ENCODE measurements around the gene TCF7. TPM values are rescaled to one million over a fixed set of nuclear protein-coding genes. Genes with fewer than 3 reads are reported as not detected.

Gene TCF7
- total RNA-seq, 5 donors from 2014 or later (not counting 1 experiment from before 2014, with no cell fraction given) = 503 to 749 (median 693) TPM

DNA sequence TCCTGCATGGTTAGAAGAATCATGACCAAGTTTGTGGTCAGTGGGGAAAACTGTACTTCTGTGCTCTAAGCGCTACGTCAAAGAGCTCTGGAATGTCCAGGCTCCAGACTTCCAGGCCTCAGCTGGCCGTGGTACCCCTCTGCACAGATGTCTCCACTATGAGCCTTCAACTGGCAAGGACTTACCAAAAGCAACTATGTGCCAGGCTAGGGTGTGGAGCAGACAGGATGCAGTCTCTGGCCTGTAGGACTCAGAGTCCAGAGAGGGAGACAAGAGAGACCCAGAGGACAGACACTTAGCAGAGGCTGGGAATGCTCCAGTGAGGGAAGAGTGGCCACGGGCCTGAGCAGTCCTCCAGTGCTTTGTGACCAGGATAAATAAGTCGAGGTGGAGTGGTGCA lies 31.0 kb upstream of the TCF7 start:
- peak overlapping the region in 1 of 3 donors; percentile 12 for H3K4me3 Mint-ChIP-seq
- POLR2A ChIA-PET = interaction anchor here in 1 of 2 donors (1.2 kb wide), 1 partner anchor 46 kb away, joined by 5 read pairs; no protein-coding TSS in a partner anchor

DNA sequence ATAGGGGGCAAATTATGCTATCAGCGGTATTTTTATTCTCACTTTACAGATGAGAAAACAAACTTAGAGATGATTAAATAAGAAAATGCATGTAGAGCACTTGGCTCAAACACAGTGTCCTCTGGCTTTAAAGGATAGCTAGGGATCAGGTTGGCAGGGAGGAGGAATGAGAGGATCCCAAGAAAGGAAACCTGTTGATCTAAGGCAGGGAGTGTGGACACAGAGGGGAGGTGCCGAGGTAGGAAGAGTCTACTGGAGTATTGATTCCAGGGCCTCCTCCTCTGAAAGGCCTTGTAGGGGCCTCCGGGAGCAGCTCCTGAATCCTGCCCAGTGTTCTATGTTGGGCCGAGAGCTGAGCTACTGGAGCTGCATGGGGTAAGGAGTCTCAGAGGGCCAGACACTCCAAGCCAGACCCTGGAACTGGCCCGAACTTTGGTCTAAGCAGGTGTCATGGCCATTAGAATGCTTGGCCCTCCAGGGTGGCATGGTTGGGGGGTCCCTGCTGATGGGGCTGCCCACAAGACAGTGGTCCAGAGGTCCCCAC lies 30.4 kb upstream of the TCF7 start:
- Mint-ChIP-seq H3K4me1 (peaks cover 78 to 87% (median 87%) of the 10 kb centered on the region in 3 donors), H3K4me3 (peak overlapping the region in 1 of 3 donors; percentile 12), H3K36me3 (no peaks in the 10 kb centered on the region), H3K27me3 (no peaks in the 10 kb centered on the region), H3K9me3 (no peaks in the 10 kb centered on the region), H3K27ac (peak overlapping the region; percentile 69 to 70)
- Histone ChIP-seq H3K4me3 (ENCODE audit: control insufficient read depth in 1 of 2, extremely low read depth in 1 of 2, low read length in 1 of 2) (no peak overlapping the region), H3K4me1 (ENCODE audit: control insufficient read depth in 1 of 2, extremely low read depth in 1 of 2, insufficient read depth in 2 of 2, low read length in 2 of 2) (peaks cover 49 to 79% of the 10 kb centered on the region in 2 experiments), H3K27me3 (replicated peaks in 1 of 2; ENCODE audit: control insufficient read depth in 2 of 2, extremely low read depth in 1 of 2, insufficient read depth in 2 of 2, low read length in 1 of 2) (no peaks in the 10 kb centered on the region), H3K27ac (ENCODE audit: low read length) (no peak overlapping the region), H3K9me3 (no peaks in the 10 kb centered on the region), H3K36me3 (ENCODE audit: control insufficient read depth in 2 of 2, extremely low read depth in 1 of 2, insufficient read depth in 1 of 2, low read length in 1 of 2) (no peaks in the 10 kb centered on the region)
- ATAC-seq (replicated peaks in 1 of 4) (no peak), DNase-seq (no peak)
- WGBS (ENCODE audit: insufficient coverage) = 95% methylated on average over 4 of the region's 5 CpGs
- CTCF ChIA-PET = no interaction called here
- POLR2A ChIA-PET = interaction anchor here (0.5 to 1.2 kb wide), 4 partner anchors 10 to 849 kb away, joined by 3 to 5 read pairs (median 3); no protein-coding TSS in a partner anchor

More for the DNA sequence above, 31.0 kb upstream of the TCF7 start:
- H3K36me3 ChIP-seq (ENCODE audit: control insufficient read depth in 2 of 2, extremely low read depth in 1 of 2, insufficient read depth in 1 of 2, low read length in 1 of 2) = no peaks in the 10 kb centered on the region
- no peaks in the 10 kb centered on the region for H3K27me3 Mint-ChIP-seq
- DNase-seq (no peak), ATAC-seq (replicated peaks in 1 of 4) (no peak)
- H3K27ac ChIP-seq (ENCODE audit: low read length) = no peak overlapping the region
- no peaks in the 10 kb centered on the region for H3K36me3 Mint-ChIP-seq
- WGBS (ENCODE audit: insufficient coverage) = 67% methylated on average over 4 of the region's 5 CpGs
- H3K4me1 ChIP-seq (ENCODE audit: control insufficient read depth in 1 of 2, extremely low read depth in 1 of 2, insufficient read depth in 2 of 2, low read length in 2 of 2) = peaks cover 46 to 79% of the 10 kb centered on the region in 2 experiments
- CTCF ChIA-PET = interaction anchor here in 1 of 2 donors (2.1 kb wide), 1 partner anchor 17 kb away, joined by 12 read pairs; no protein-coding TSS in a partner anchor
- peak overlapping the region; percentile 69 to 70 for H3K27ac Mint-ChIP-seq
- H3K9me3 ChIP-seq = no peaks in the 10 kb centered on the region
- H3K27me3 ChIP-seq (replicated peaks in 1 of 2; ENCODE audit: control insufficient read depth in 2 of 2, extremely low read depth in 1 of 2, insufficient read depth in 2 of 2, low read length in 1 of 2) = no peaks in the 10 kb centered on the region
- peaks cover 78 to 87% (median 85%) of the 10 kb centered on the region in 3 donors for H3K4me1 Mint-ChIP-seq
- H3K9me3 Mint-ChIP-seq = no peaks in the 10 kb centered on the region
- no peak overlapping the region for H3K4me3 ChIP-seq (ENCODE audit: control insufficient read depth in 1 of 2, extremely low read depth in 1 of 2, low read length in 1 of 2)

DNA sequence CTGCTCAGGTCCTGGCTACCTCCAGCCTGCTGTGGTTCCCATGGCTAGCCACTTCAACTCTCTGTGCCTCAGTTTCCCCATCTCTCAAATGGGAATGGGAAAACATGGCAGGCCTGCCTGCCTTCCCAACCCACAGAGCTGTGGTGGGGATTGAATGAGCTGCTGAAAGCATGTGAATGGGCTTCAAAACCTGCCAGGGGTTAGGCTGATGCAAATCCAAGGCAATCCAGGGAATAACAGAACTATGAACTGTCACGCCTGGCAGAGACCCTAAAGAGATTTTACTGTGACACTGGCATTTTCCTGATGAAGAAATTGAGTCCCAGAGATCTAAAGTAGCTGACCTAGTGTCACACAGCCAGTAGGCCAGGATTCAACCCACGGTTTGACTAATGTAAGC lies 29.9 kb upstream of the TCF7 start:
- no peaks in the 10 kb centered on the region for H3K9me3 Mint-ChIP-seq
- DNase-seq (no peak), ATAC-seq (replicated peaks in 1 of 4) (no peak)
- POLR2A ChIA-PET = interaction anchor here (0.5 to 1.2 kb wide), 6 partner anchors 10 to 849 kb away, joined by 3 to 5 read pairs (median 3); no protein-coding TSS in a partner anchor
- no peaks in the 10 kb centered on the region for H3K9me3 ChIP-seq
- CTCF ChIA-PET = no interaction called here
- peaks cover 78 to 87% (median 86%) of the 10 kb centered on the region in 3 donors for H3K4me1 Mint-ChIP-seq
- peaks cover 49 to 79% of the 10 kb centered on the region in 2 experiments for H3K4me1 ChIP-seq (ENCODE audit: control insufficient read depth in 1 of 2, extremely low read depth in 1 of 2, insufficient read depth in 2 of 2, low read length in 2 of 2)
- H3K36me3 Mint-ChIP-seq = no peaks in the 10 kb centered on the region
- WGBS (ENCODE audit: insufficient coverage) = 42% methylated on average over 2 of the region's 2 CpGs
- H3K36me3 ChIP-seq (ENCODE audit: control insufficient read depth in 2 of 2, extremely low read depth in 1 of 2, insufficient read depth in 1 of 2, low read length in 1 of 2) = no peaks in the 10 kb centered on the region
- H3K4me3 Mint-ChIP-seq = no peak overlapping the region
- no peaks in the 10 kb centered on the region for H3K27me3 ChIP-seq (replicated peaks in 1 of 2; ENCODE audit: control insufficient read depth in 2 of 2, extremely low read depth in 1 of 2, insufficient read depth in 2 of 2, low read length in 1 of 2)
- no peak overlapping the region for H3K4me3 ChIP-seq (ENCODE audit: control insufficient read depth in 1 of 2, extremely low read depth in 1 of 2, low read length in 1 of 2)
- no peaks in the 10 kb centered on the region for H3K27me3 Mint-ChIP-seq
- H3K27ac ChIP-seq (ENCODE audit: low read length) = no peak overlapping the region
- peak overlapping the region; percentile 69 to 79 for H3K27ac Mint-ChIP-seq

DNA sequence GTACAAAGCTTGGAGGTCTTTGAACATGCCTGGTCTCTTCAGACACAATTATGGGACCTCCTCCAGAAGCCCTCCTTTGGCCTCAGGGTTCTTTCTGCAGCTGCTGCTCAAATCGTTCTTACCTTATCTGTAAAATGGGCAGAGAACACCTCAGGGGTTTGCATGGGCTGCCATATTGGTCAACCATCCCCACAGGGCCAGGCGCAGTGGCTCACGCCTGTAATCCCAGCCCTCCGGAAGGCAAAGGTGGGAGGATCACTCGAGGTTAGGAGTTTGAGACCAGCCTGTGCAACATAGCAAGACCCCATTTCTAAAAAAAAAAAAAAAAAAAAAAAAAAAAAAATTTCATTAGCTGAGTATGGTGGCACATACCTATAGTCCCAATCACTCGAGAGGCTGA lies 29.1 kb upstream of the TCF7 start:
- CTCF ChIA-PET = interaction anchor here in 1 of 2 donors (1.0 kb wide), 1 partner anchor 16 kb away, joined by 3 read pairs; no protein-coding TSS in a partner anchor
- DNase-seq (no peak), ATAC-seq (replicated peaks in 1 of 4) (no peak)
- Histone ChIP-seq H3K27ac (ENCODE audit: low read length) (no peak overlapping the region), H3K36me3 (ENCODE audit: control insufficient read depth in 2 of 2, extremely low read depth in 1 of 2, insufficient read depth in 1 of 2, low read length in 1 of 2) (no peaks in the 10 kb centered on the region), H3K9me3 (no peaks in the 10 kb centered on the region), H3K4me1 (ENCODE audit: control insufficient read depth in 1 of 2, extremely low read depth in 1 of 2, insufficient read depth in 2 of 2, low read length in 2 of 2) (peaks cover 46 to 79% of the 10 kb centered on the region in 2 experiments), H3K27me3 (replicated peaks in 1 of 2; ENCODE audit: control insufficient read depth in 2 of 2, extremely low read depth in 1 of 2, insufficient read depth in 2 of 2, low read length in 1 of 2) (no peaks in the 10 kb centered on the region), H3K4me3 (ENCODE audit: control insufficient read depth in 1 of 2, extremely low read depth in 1 of 2, low read length in 1 of 2) (no peak overlapping the region)
- POLR2A ChIA-PET = interaction anchor here (0.6 to 1.0 kb wide), 7 partner anchors 11 to 1597 kb away, joined by 3 to 6 read pairs (median 3); no protein-coding TSS in a partner anchor
- Mint-ChIP-seq H3K27me3 (no peaks in the 10 kb centered on the region), H3K9me3 (no peaks in the 10 kb centered on the region), H3K4me3 (no peak overlapping the region), H3K4me1 (peaks cover 78 to 87% (median 85%) of the 10 kb centered on the region in 3 donors), H3K36me3 (no peaks in the 10 kb centered on the region), H3K27ac (peak overlapping the region in 1 of 2 donors; percentile 69)
- WGBS (ENCODE audit: insufficient coverage) = 100% methylated on average over 1 of the region's 6 CpGs

DNA sequence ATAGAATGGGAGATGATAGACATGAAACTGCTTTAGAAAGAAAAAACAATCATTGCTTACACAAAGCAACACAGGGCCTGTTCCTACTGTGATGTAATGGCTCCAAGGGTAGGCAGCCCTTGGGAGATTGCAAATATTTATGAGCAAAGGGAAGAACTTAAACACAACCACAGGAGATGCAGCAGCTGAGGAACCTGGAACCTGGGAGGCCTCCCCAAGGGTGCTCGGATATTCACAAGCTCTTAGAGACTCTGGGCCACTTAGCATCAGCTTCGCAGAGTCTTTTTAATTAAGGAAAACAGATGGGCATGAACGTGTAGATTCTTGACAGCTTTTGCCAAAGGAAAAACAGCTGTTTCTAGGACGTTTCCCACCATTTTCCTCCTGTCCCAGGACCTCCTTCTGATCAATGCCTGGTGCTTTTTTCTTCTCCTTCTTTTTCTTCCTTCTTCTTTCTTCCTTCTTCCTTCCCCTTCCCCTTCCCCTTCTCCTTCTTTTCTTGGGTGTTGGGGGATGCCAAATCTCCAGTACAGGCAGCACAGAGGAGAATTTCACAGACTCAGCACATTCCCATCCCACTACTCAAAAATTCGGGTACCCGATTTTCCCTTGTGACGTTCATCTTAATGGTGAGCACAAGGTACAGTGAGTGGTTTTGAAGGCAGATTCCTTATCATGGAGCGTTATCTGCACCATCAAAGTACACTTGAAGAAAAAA lies 28.1 kb upstream of the TCF7 start:
- Histone ChIP-seq H3K27me3 (replicated peaks in 1 of 2; ENCODE audit: control insufficient read depth in 2 of 2, extremely low read depth in 1 of 2, insufficient read depth in 2 of 2, low read length in 1 of 2) (no peaks in the 10 kb centered on the region), H3K4me3 (ENCODE audit: control insufficient read depth in 1 of 2, extremely low read depth in 1 of 2, low read length in 1 of 2) (no peak overlapping the region), H3K27ac (ENCODE audit: low read length) (peak overlapping the region; percentile 59), H3K9me3 (no peaks in the 10 kb centered on the region), H3K36me3 (ENCODE audit: control insufficient read depth in 2 of 2, extremely low read depth in 1 of 2, insufficient read depth in 1 of 2, low read length in 1 of 2) (no peaks in the 10 kb centered on the region), H3K4me1 (ENCODE audit: control insufficient read depth in 1 of 2, extremely low read depth in 1 of 2, insufficient read depth in 2 of 2, low read length in 2 of 2) (peaks cover 50 to 84% of the 10 kb centered on the region in 2 experiments)
- Mint-ChIP-seq H3K36me3 (no peaks in the 10 kb centered on the region), H3K4me1 (peaks cover 85 to 93% (median 91%) of the 10 kb centered on the region in 3 donors), H3K4me3 (peak overlapping the region; percentile 47 to 70 (median 55)), H3K9me3 (no peaks in the 10 kb centered on the region), H3K27me3 (no peaks in the 10 kb centered on the region), H3K27ac (peak overlapping the region; percentile 95 to 97)
- 17% methylated on average over 1 of the region's 8 CpGs for WGBS (ENCODE audit: insufficient coverage)
- ChIA-PET CTCF (interaction anchor here (0.5 to 1.0 kb wide), 6 partner anchors 14 to 89 kb away, joined by 3 to 11 read pairs (median 4); no protein-coding TSS in a partner anchor), POLR2A (interaction anchor here (0.6 to 1.0 kb wide), 5 partner anchors 17 to 1598 kb away, joined by 3 to 6 read pairs (median 4); no protein-coding TSS in a partner anchor)
- DNase-seq (peak in 1 of 35 experiments; percentile 39), ATAC-seq (replicated peaks in 1 of 4) (peak in 1 of 4 experiments; percentile 13)

DNA sequence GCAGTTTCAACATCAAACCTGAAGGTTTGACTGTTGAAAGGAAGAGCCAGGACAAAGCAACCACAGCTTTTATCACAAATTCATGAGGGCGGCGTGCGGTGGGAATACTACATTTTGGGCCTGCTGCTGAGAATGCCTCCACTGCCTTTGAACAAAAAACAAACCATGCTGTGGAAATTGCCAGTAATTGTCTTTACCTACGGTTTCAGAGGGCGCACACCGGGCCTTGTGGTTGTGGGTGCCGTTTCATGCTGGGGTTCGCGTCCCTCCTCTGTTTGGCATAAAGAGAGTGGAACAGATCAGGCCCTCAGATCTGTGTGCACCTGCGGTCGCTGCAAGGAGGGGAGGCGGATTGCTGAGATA lies 27.6 kb upstream of the TCF7 start:
- H3K27me3 Mint-ChIP-seq = no peaks in the 10 kb centered on the region
- DNase-seq (peak; percentile 64 to 94 (median 80)), ATAC-seq (replicated peaks in 1 of 4) (peak; percentile 74 to 82 (median 76))
- Histone ChIP-seq H3K27me3 (replicated peaks in 1 of 2; ENCODE audit: control insufficient read depth in 2 of 2, extremely low read depth in 1 of 2, insufficient read depth in 2 of 2, low read length in 1 of 2) (no peaks in the 10 kb centered on the region), H3K9me3 (no peaks in the 10 kb centered on the region), H3K27ac (ENCODE audit: low read length) (peak overlapping the region; percentile 59), H3K36me3 (ENCODE audit: control insufficient read depth in 2 of 2, extremely low read depth in 1 of 2, insufficient read depth in 1 of 2, low read length in 1 of 2) (no peaks in the 10 kb centered on the region), H3K4me3 (ENCODE audit: control insufficient read depth in 1 of 2, extremely low read depth in 1 of 2, low read length in 1 of 2) (no peak overlapping the region), H3K4me1 (ENCODE audit: control insufficient read depth in 1 of 2, extremely low read depth in 1 of 2, insufficient read depth in 2 of 2, low read length in 2 of 2) (peaks cover 50 to 86% of the 10 kb centered on the region in 2 experiments)
- 7% methylated on average over 9 of the region's 12 CpGs for WGBS (ENCODE audit: insufficient coverage)
- peak overlapping the region; percentile 47 to 70 (median 55) for H3K4me3 Mint-ChIP-seq
- peak overlapping the region; percentile 95 to 97 for H3K27ac Mint-ChIP-seq
- peaks cover 85 to 93% (median 91%) of the 10 kb centered on the region in 3 donors for H3K4me1 Mint-ChIP-seq
- no peaks in the 10 kb centered on the region for H3K9me3 Mint-ChIP-seq
- H3K36me3 Mint-ChIP-seq = no peaks in the 10 kb centered on the region
- ChIA-PET CTCF (interaction anchor here (0.5 to 0.7 kb wide), 4 partner anchors 13 to 90 kb away, joined by 3 to 8 read pairs (median 4); no protein-coding TSS in a partner anchor), POLR2A (interaction anchor here in 1 of 2 donors (1.0 kb wide), 1 partner anchor 16 kb away, joined by 5 read pairs; no protein-coding TSS in a partner anchor)
